HG02763 (cell line): ENCODE results near the gene TMEM203.

ENCODE experiments used
- ATAC-seq: cut with Tn5 transposase; IDR thresholded peaks from one replicate; pipeline ENCODE4 v1.9.1; 2021; ENCODE audit warnings: mild to moderate bottlenecking, moderate library complexity; ENCODE audit not compliant: unreplicated experiment

TMEM203 gene

GRCh38 chr9:137230705-137231371, 25.4 kb upstream of the TMEM203 start, which contains the start of gene SLC34A3:
Gene SLC34A3 (plus strand): TSS chr9:137230901. CDS start chr9:137231703, 802 bp downstream.
- ATAC-seq: no peak

GRCh38 chr9:137229903-137230704, 24.7 kb upstream of the TMEM203 start:
- ATAC-seq: no peak

- ATAC-seq: no peak
Observed at GRCh38 chr9:137228968-137229896, 23.8 kb upstream of the TMEM203 start.

GRCh38 chr9:137228506-137228967, 23.1 kb upstream of the TMEM203 start:
- no peak for ATAC-seq

GRCh38 chr9:137227853-137228505, 22.5 kb upstream of the TMEM203 start:
- no peak for ATAC-seq

- ATAC-seq: no peak
Observed at GRCh38 chr9:137227054-137227852, 21.8 kb upstream of the TMEM203 start, which contains the start of gene RNF224. Gene RNF224 (plus strand): TSS chr9:137227502. CDS start chr9:137228336, 834 bp downstream.

GRCh38 chr9:137226338-137227053, 21.0 kb upstream of the TMEM203 start:
- ATAC-seq: no peak

GRCh38 chr9:137225699-137226331, 20.4 kb upstream of the TMEM203 start:
- no peak for ATAC-seq

- no peak for ATAC-seq
Observed at GRCh38 chr9:137224830-137225694, 19.6 kb upstream of the TMEM203 start, which contains the start of gene CYSRT1. Gene CYSRT1 (plus strand): TSS chr9:137225174. CDS start chr9:137225622, 448 bp downstream.

GRCh38 chr9:137223078-137223970, 17.9 kb upstream of the TMEM203 start:
- peak; percentile 75 for ATAC-seq

- no peak for ATAC-seq
Observed at GRCh38 chr9:137222190-137223077, 17.0 kb upstream of the TMEM203 start, which contains the start of gene RNF208. Gene RNF208 (minus strand): TSS chr9:137222240. CDS start chr9:137221212, 1,028 bp downstream.

GRCh38 chr9:137221506-137222111, 16.2 kb upstream of the TMEM203 start:
- no peak for ATAC-seq

- ATAC-seq: no peak
Observed at GRCh38 chr9:137221095-137221505, 15.7 kb upstream of the TMEM203 start.

GRCh38 chr9:137220317-137221094, 15.1 kb upstream of the TMEM203 start:
- no peak for ATAC-seq
